LNCaP clone FGC (cell line): ENCODE results near the gene PTPN3.

Experiments
- DNase-seq: peaks from one replicate; pipeline ENCODE4 v3.0.0-alpha.2; 2011; ENCODE audit warnings: low read depth
- H3K4me3 ChIP-seq: 2 replicates; pipeline ENCODE4 v1.5.1; 2011; ENCODE audit warnings: mild to moderate bottlenecking, low read depth, low read length, control low read depth
- CTCF ChIP-seq: IDR thresholded peaks from 2 replicates; pipeline ENCODE4 v1.5.1; 2012; ENCODE audit warnings: mild to moderate bottlenecking; ENCODE audit not compliant: control insufficient read depth, insufficient read depth; ENCODE audit errors: extremely low read depth

PTPN3 gene

GRCh38 chr9:109422641-109423040 lies 75.5 kb downstream of the PTPN3 start:
- no peak for TF ChIP-seq CTCF
- peak overlapping the region; percentile 21 for H3K4me3 ChIP-seq
- DNase-seq = peak; percentile 98

GRCh38 chr9:109421026-109421970 lies 76.8 kb downstream of the PTPN3 start:
- TF ChIP-seq CTCF = no peak
- H3K4me3 ChIP-seq = no peak overlapping the region
- DNase-seq = no peak

- no peak overlapping the region for H3K4me3 ChIP-seq
- no peak for DNase-seq
- no peak for TF ChIP-seq CTCF
Measured at GRCh38 chr9:109419531-109419930, 78.6 kb downstream of the PTPN3 start.

- TF ChIP-seq CTCF = no peak
- no peak overlapping the region for H3K4me3 ChIP-seq
- DNase-seq = no peak
Measured at GRCh38 chr9:109418827-109419226, 79.3 kb downstream of the PTPN3 start.

- H3K4me3 ChIP-seq = no peak overlapping the region
- no peak for DNase-seq
- no peak for TF ChIP-seq CTCF
Measured at GRCh38 chr9:109417585-109418544, 80.2 kb downstream of the PTPN3 start.

GRCh38 chr9:109417054-109417453 lies 81.1 kb downstream of the PTPN3 start:
- TF ChIP-seq CTCF = no peak
- DNase-seq = no peak
- H3K4me3 ChIP-seq = no peak overlapping the region
